H1 (cell line): ENCODE results near the gene AKAP9. TPM values are rescaled to one million over a fixed set of nuclear protein-coding genes. Genes with fewer than 3 reads are reported as not detected.
"Not testable (repeated sequence)": the region's sequence is repeated elsewhere in the genome, so short reads cannot be mapped to it uniquely, and the experiment has no call there.

Source experiments
- CTCF ChIA-PET: fragments of 300-600 bp; sonication (Branson Sonifier 250); formaldehyde crosslinking; loops from one replicate; lab custom pipeline; 2021; ENCODE audit not compliant: partially characterized antibody; lab: Charles Lee
- POLR2A ChIA-PET: fragments of 300-600 bp; sonication (Branson Sonifier 250); formaldehyde crosslinking; loops from one replicate; lab custom pipeline; 2021; ENCODE audit warnings: inconsistent platforms; ENCODE audit not compliant: partially characterized antibody; lab: Charles Lee
- DNase-seq, 2 experiments: peaks; one replicate each; pipeline versions ENCODE4 v3.0.0 to v3.0.0-alpha.2; 2010 to 2022; ENCODE audit warnings: low spot score in 2 of 2, low read depth in 1 of 2, mixed read lengths in 1 of 2
- FAIRE-seq: peaks from 2 replicates; lab custom pipeline; 2011; peaks lifted over from hg19 to GRCh38; lab: Jason Lieb, UNC
- H2AFZ ChIP-seq: 2 replicates; pipeline ENCODE4 v1.8.1; 2012; ENCODE audit warnings: low read length, inconsistent platforms
- H2AK5ac ChIP-seq: 2 replicates; pipeline ENCODE4 v1.6.1; 2013; ENCODE audit warnings: low read depth, low read length
- H2BK120ac ChIP-seq: replicated peaks from 2 replicates; pipeline ENCODE3; 2013; ENCODE audit warnings: low read depth, low read length, inconsistent platforms
- H2BK12ac ChIP-seq: 2 replicates; pipeline ENCODE4 v1.6.1; 2013; ENCODE audit warnings: low read depth, low read length
- H2BK15ac ChIP-seq: 2 replicates; pipeline ENCODE4 v1.6.1; 2013; ENCODE audit warnings: low read length
- H2BK20ac ChIP-seq: 2 replicates; pipeline ENCODE4 v1.6.1; 2013; ENCODE audit warnings: low read length
- H2BK5ac ChIP-seq: 2 replicates; pipeline ENCODE4 v1.6.1; 2013; ENCODE audit warnings: low read depth, low read length
- H3K14ac ChIP-seq: 2 replicates; pipeline ENCODE4 v1.6.1; 2013; ENCODE audit warnings: inconsistent platforms; ENCODE audit not compliant: insufficient read length
- H3K18ac ChIP-seq: 2 replicates; pipeline ENCODE4 v1.6.1; 2013; ENCODE audit warnings: low read length; ENCODE audit errors: extremely low read depth
- H3K23ac ChIP-seq: 2 replicates; pipeline ENCODE4 v1.6.1; 2013; ENCODE audit warnings: inconsistent platforms; ENCODE audit not compliant: insufficient read length
- H3K23me2 ChIP-seq: 2 replicates; pipeline ENCODE4 v1.6.1; 2013; ENCODE audit warnings: low read depth, low read length
- H3K27ac ChIP-seq: 2 replicates; pipeline ENCODE4 v1.6.1; 2011; ENCODE audit warnings: low read depth, low read length, inconsistent platforms
- H3K27me3 ChIP-seq, 4 experiments: replicated peaks in 1 of 4; 1 replicate in 1 of 4; 2 replicates in 3 of 4; pipeline versions ENCODE4 v1.6.1 to v1.8.1; 2011 to 2013; ENCODE audit warnings: low read length in 3 of 4, mild to moderate bottlenecking in 3 of 4, inconsistent platforms in 2 of 4, mixed read lengths in 2 of 4, moderate library complexity in 1 of 4; ENCODE audit not compliant: control insufficient read depth in 3 of 4, insufficient read depth in 3 of 4; ENCODE audit errors: extremely low read depth in 1 of 4
- H3K36me3 ChIP-seq, 4 experiments: 2 replicates each; pipeline versions ENCODE4 v1.6.1 to v1.8.1; 2011 to 2013; ENCODE audit warnings: mild to moderate bottlenecking in 4 of 4, low read length in 3 of 4, moderate library complexity in 2 of 4, control low read depth in 1 of 4, inconsistent platforms in 1 of 4; ENCODE audit not compliant: insufficient read depth in 4 of 4, control insufficient read depth in 2 of 4
- H3K4ac ChIP-seq: replicated peaks from 2 replicates; pipeline ENCODE3; 2013; ENCODE audit warnings: low read length, low read depth, mixed read lengths, inconsistent platforms; ENCODE audit not compliant: insufficient read length
- H3K4me1 ChIP-seq, 4 experiments: replicated peaks in 1 of 4; 1 replicate in 1 of 4; 2 replicates in 3 of 4; pipeline versions ENCODE4 v1.6.1 to v1.8.1; 2011 to 2013; ENCODE audit warnings: low read length in 3 of 4, inconsistent platforms in 2 of 4, mixed read lengths in 1 of 4; ENCODE audit not compliant: insufficient read depth in 4 of 4, control insufficient read depth in 3 of 4
- H3K4me2 ChIP-seq, 2 experiments: 2 replicates each; pipeline versions ENCODE4 v1.6.1 to v1.8.1; 2011 to 2013; ENCODE audit warnings: low read depth in 2 of 2, low read length in 2 of 2, control low read depth in 1 of 2, inconsistent platforms in 1 of 2, mild to moderate bottlenecking in 1 of 2; ENCODE audit not compliant: insufficient read depth in 1 of 2
- H3K4me3 ChIP-seq, 4 experiments: fragments of 200-600, 300-600 bp in 1 of 4; sonication (generic), shearing (Covaris generic), sonication (Bioruptor Twin) in 1 of 4; 2 replicates each; pipeline versions ENCODE4 v1.5.1 to v1.8.1; 2011 to 2016; ENCODE audit warnings: low read length in 4 of 4, low read depth in 3 of 4, control low read depth in 2 of 4, inconsistent platforms in 2 of 4, mild to moderate bottlenecking in 2 of 4, mixed read lengths in 1 of 4, moderate library complexity in 1 of 4; ENCODE audit not compliant: insufficient read depth in 2 of 4; ENCODE audit errors: extremely low read depth in 1 of 4
- H3K56ac ChIP-seq: replicated peaks from 2 replicates; pipeline ENCODE3; 2013; ENCODE audit warnings: low read depth, mild to moderate bottlenecking, mixed read lengths, low read length, inconsistent platforms; ENCODE audit not compliant: insufficient read length
- H3K79me1 ChIP-seq: 2 replicates; pipeline ENCODE4 v1.6.1; 2013; ENCODE audit warnings: low read depth, low read length, control low read depth
- H3K79me2 ChIP-seq, 2 experiments: 2 replicates each; pipeline versions ENCODE4 v1.6.1 to v1.8.1; 2012 to 2013; ENCODE audit warnings: low read length in 2 of 2, mild to moderate bottlenecking in 2 of 2, inconsistent platforms in 1 of 2; ENCODE audit not compliant: insufficient read depth in 2 of 2, control insufficient read depth in 1 of 2
- H3K9ac ChIP-seq, 4 experiments: replicated peaks in 1 of 4; 1 replicate in 1 of 4; 2 replicates in 3 of 4; pipeline versions ENCODE4 v1.6.1 to v1.8.1; 2011 to 2013; ENCODE audit warnings: low read depth in 3 of 4, low read length in 3 of 4, control low read depth in 2 of 4, mild to moderate bottlenecking in 2 of 4, moderate library complexity in 2 of 4, inconsistent platforms in 1 of 4; ENCODE audit errors: extremely low read depth in 1 of 4
- H3K9me3 ChIP-seq, 2 experiments: 2 replicates each; pipeline versions ENCODE4 v1.6.1 to v1.8.1; 2012 to 2013; ENCODE audit warnings: mild to moderate bottlenecking in 2 of 2, moderate library complexity in 2 of 2, control low read depth in 1 of 2, inconsistent platforms in 1 of 2, low read depth in 1 of 2, low read length in 1 of 2, mixed read lengths in 1 of 2; ENCODE audit not compliant: insufficient read depth in 2 of 2
- H4K20me1 ChIP-seq, 2 experiments: replicated peaks in 1 of 2; 2 replicates each; pipeline versions ENCODE3 to v1.8.1; 2011 to 2013; ENCODE audit warnings: inconsistent platforms in 2 of 2, low read length in 2 of 2, mild to moderate bottlenecking in 1 of 2; ENCODE audit not compliant: insufficient read depth in 2 of 2, control insufficient read depth in 1 of 2
- H4K5ac ChIP-seq: 2 replicates; pipeline ENCODE4 v1.6.1; 2013; ENCODE audit warnings: low read length, low read depth, mixed read lengths, inconsistent platforms; ENCODE audit not compliant: insufficient read length
- H4K8ac ChIP-seq: 2 replicates; pipeline ENCODE4 v1.8.0; 2013; ENCODE audit warnings: mild to moderate bottlenecking, moderate library complexity, low read length, inconsistent platforms; ENCODE audit not compliant: insufficient read depth; ENCODE audit errors: extremely low read depth
- H4K91ac ChIP-seq: replicated peaks from 2 replicates; pipeline ENCODE3; 2013; ENCODE audit warnings: low read length, mixed read lengths, inconsistent platforms; ENCODE audit not compliant: insufficient read length
- TAF1 ChIP-seq: IDR thresholded peaks from 2 replicates; pipeline ENCODE4 v1.6.1; 2011; ENCODE audit warnings: mild to moderate bottlenecking, low read depth, low read length
- TEAD4 ChIP-seq: IDR thresholded peaks from 2 replicates; pipeline ENCODE4 v1.6.1; 2012; ENCODE audit warnings: low read depth, low read length, inconsistent platforms, mixed read lengths
- WGBS, 2 experiments: shearing (Covaris generic) in 1 of 2; methylation state at CpG; one replicate each; pipeline versions ENCODE4 v1.1.6 to v1.1.7; 2013 to 2015; ENCODE audit warnings: low lambda C conversion rate in 2 of 2, mixed read lengths in 2 of 2, inconsistent platforms in 1 of 2, low coverage in 1 of 2, missing lambda C conversion rate in 1 of 2; ENCODE audit not compliant: insufficient replicate concordance in 2 of 2, insufficient coverage in 1 of 2, insufficient read length in 1 of 2; ENCODE audit errors: extremely low coverage in 1 of 2, missing lambda C conversion rate in 1 of 2; 5-methylcytosine and 5-hydroxymethylcytosine counted together
- polyA plus RNA-seq, 7 experiments: library from polyadenylated mRNA; depleted of rRNA in 3 of 7; stranded (reverse) in 5 of 7; unstranded in 2 of 7; fragments of >200 nt in 5 of 7; fragments of 200-250 nt in 2 of 7; gene quantifications; 1 replicate in 5 of 7; 2 replicates in 1 of 7; 4 replicates in 1 of 7; pipeline versions ENCODE4 v1.2.1 to v1.2.3, GENCODE V29; 2011 to 2013; ENCODE audit warnings: missing spikeins in 2 of 7, mixed read lengths in 2 of 7
- total RNA-seq: library from RNA; stranded (reverse); fragmentation: NEBNext Ultra II Directional; extraction: Animal tissue kit (Norgen Biotek cat#: 25700); gene quantifications from 2 replicates; pipeline ENCODE4 v1.2.1, GENCODE V29; 2021

Gene AKAP9
- total and polyA plus RNA-seq, 2 of the 8 experiments (the other 6 are each of a cell fraction or from before 2014, with no cell fraction given): 6.2 to 26.3 TPM

GRCh38 chr7:92076509-92076908 is 135.8 kb downstream of the AKAP9 start:
- Histone ChIP-seq H2AFZ (no peak overlapping the region), H3K23ac (no peak overlapping the region), H4K91ac (no peak overlapping the region), H3K18ac (no peak overlapping the region), H3K4ac (no peak overlapping the region), H2BK15ac (no peak overlapping the region), H3K27me3 (no peaks in the 10 kb centered on the region), H3K36me3 (peaks cover 0 to 12% (median 8%) of the 10 kb centered on the region in 4 experiments; a peak in 6 of 8 replicates), H3K79me2 (no peaks in the 10 kb centered on the region), H4K20me1 (no peaks in the 10 kb centered on the region), H3K27ac (no peak overlapping the region), H3K4me1 (no peaks in the 10 kb centered on the region), H3K9me3 (no peaks in the 10 kb centered on the region), H3K4me3 (no peak overlapping the region), H2BK120ac (no peak overlapping the region), H2AK5ac (no peak overlapping the region), H4K8ac (no peak overlapping the region), H2BK5ac (no peak overlapping the region), H3K79me1 (no peaks in the 10 kb centered on the region), H2BK20ac (no peak overlapping the region), H3K4me2 (no peak overlapping the region), H3K23me2 (no peaks in the 10 kb centered on the region), H3K56ac (no peak overlapping the region), H3K14ac (no peak overlapping the region), H4K5ac (no peak overlapping the region), H3K9ac (no peak overlapping the region), H2BK12ac (no peak overlapping the region)
- TF ChIP-seq TAF1: no peak
- no peak for TF ChIP-seq TEAD4
- FAIRE-seq: no peak
- POLR2A ChIA-PET: no interaction called here
- CTCF ChIA-PET: interaction anchor here (1.7 kb wide), 1 partner anchor 16 kb away, joined by 3 read pairs; no protein-coding TSS in a partner anchor
- 56% methylated on average over 1 of the region's 1 CpG; no CpG with 5 or more reads in 1 of the 2 experiments for WGBS, 2 experiments
- DNase-seq: no peak

- H4K8ac ChIP-seq, H2BK20ac ChIP-seq, H3K27me3 ChIP-seq, H3K4ac ChIP-seq, H3K56ac ChIP-seq, CTCF ChIA-PET, H3K4me1 ChIP-seq, H3K79me1 ChIP-seq, POLR2A ChIA-PET, H4K5ac ChIP-seq, H3K23me2 ChIP-seq, H4K20me1 ChIP-seq, H3K14ac ChIP-seq, H2BK5ac ChIP-seq, H3K18ac ChIP-seq, H3K79me2 ChIP-seq, FAIRE-seq, H2BK15ac ChIP-seq, H2AFZ ChIP-seq, H2AK5ac ChIP-seq, H3K9me3 ChIP-seq, H2BK120ac ChIP-seq, H3K4me3 ChIP-seq, H4K91ac ChIP-seq, DNase-seq, H3K23ac ChIP-seq, H3K9ac ChIP-seq, H2BK12ac ChIP-seq, H3K4me2 ChIP-seq, H3K27ac ChIP-seq: not testable (repeated sequence)
- 97% methylated on average over 6 of the region's 6 CpGs; no CpG with 5 or more reads in 1 of the 2 experiments for WGBS, 2 experiments
- H3K36me3 ChIP-seq: peaks cover 2 to 43% (median 19%) of the 10 kb centered on the region in 4 experiments; a peak in 5 of 8 replicates
Measured at GRCh38 chr7:92083922-92084321, 143.3 kb downstream of the AKAP9 start.
